PC-3 (cell line): ENCODE data around the gene ASF1A.

Experiments used
- EZH2 ChIP-seq: fragments of 300-600 bp; sonication (generic); IDR thresholded peaks from one replicate; pipeline ENCODE4 v1.6.1; 2017; ENCODE audit warnings: antibody characterized with exemption, mild to moderate bottlenecking, low read length; ENCODE audit not compliant: unreplicated experiment
- EZH2phosphoT487 ChIP-seq: fragments of 300-600 bp; sonication (generic); IDR thresholded peaks from 2 replicates; pipeline ENCODE4 v1.6.1; 2018; ENCODE audit warnings: mild to moderate bottlenecking, antibody characterized with exemption, low read length, borderline replicate concordance
- TF ChIP-seq, protein P1 (sequence below): fragments of 300-600 bp; sonication (generic); conservative IDR thresholded peaks from 2 replicates; pipeline ENCODE4 v1.5.1; 2017; ENCODE audit warnings: antibody characterized with exemption, low read depth, mild to moderate bottlenecking, low read length

DNA sequence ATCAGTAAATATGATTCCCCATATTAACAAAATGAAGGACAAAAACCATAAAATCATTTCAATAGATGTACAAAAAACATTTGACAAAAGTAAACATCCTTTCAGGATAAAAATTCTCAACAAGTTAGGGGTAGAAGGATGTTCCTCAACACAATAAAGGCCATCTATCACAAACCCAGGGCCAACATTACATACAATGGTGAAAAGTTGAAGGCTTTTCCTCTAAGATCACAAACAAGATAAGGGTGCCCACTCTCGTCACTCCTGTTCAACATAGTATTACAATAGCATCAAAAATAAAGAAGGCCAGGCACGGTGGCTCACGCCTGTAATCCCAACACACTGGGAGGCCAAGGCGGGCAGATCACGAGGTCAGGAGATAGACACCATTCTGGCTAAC lies 22.6 kb upstream of the ASF1A start:
- TF ChIP-seq, protein P1, sequence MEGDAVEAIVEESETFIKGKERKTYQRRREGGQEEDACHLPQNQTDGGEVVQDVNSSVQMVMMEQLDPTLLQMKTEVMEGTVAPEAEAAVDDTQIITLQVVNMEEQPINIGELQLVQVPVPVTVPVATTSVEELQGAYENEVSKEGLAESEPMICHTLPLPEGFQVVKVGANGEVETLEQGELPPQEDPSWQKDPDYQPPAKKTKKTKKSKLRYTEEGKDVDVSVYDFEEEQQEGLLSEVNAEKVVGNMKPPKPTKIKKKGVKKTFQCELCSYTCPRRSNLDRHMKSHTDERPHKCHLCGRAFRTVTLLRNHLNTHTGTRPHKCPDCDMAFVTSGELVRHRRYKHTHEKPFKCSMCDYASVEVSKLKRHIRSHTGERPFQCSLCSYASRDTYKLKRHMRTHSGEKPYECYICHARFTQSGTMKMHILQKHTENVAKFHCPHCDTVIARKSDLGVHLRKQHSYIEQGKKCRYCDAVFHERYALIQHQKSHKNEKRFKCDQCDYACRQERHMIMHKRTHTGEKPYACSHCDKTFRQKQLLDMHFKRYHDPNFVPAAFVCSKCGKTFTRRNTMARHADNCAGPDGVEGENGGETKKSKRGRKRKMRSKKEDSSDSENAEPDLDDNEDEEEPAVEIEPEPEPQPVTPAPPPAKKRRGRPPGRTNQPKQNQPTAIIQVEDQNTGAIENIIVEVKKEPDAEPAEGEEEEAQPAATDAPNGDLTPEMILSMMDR, result no peak
- TF ChIP-seq EZH2phosphoT487 (no peak), EZH2 (no peak)
